D721Med (cell line): ENCODE results near the gene HTR3D.

Experiments used
- DNase-seq: peaks from one replicate; pipeline ENCODE4 v3.0.0; 2011; ENCODE audit warnings: low spot score; ENCODE audit not compliant: insufficient read length
- FAIRE-seq: peaks from 2 replicates; lab custom pipeline; 2011; peaks lifted over from hg19 to GRCh38; lab: Jason Lieb, UNC
- TF ChIP-seq, protein P1 (sequence below): IDR thresholded peaks from 2 replicates; pipeline ENCODE4 v1.5.1; 2012; ENCODE audit warnings: mild to moderate bottlenecking, control low read depth; ENCODE audit not compliant: insufficient read depth; ENCODE audit errors: missing control alignments

Gene HTR3D

DNA sequence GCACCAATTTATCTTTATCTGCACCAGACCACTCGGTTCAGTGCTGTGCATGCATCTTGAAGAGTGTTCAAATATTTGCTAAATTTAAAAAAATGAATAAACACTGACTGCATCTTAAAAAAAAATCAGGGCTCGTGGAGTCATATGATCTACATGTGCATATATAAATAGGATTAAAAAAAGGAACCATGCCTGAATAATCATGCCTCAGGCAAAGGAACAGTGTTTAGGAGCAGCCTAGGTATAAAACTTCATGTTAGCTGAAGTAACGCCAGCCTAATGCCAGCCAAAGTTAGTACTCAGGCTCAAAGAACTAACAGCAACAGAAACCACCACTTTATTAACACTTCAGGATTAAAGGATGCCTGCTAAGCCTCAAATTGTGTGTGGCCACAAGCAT, 23.4 kb upstream of the HTR3D start:
- DNase-seq (no peak), FAIRE-seq (no peak)
- TF ChIP-seq, protein P1, sequence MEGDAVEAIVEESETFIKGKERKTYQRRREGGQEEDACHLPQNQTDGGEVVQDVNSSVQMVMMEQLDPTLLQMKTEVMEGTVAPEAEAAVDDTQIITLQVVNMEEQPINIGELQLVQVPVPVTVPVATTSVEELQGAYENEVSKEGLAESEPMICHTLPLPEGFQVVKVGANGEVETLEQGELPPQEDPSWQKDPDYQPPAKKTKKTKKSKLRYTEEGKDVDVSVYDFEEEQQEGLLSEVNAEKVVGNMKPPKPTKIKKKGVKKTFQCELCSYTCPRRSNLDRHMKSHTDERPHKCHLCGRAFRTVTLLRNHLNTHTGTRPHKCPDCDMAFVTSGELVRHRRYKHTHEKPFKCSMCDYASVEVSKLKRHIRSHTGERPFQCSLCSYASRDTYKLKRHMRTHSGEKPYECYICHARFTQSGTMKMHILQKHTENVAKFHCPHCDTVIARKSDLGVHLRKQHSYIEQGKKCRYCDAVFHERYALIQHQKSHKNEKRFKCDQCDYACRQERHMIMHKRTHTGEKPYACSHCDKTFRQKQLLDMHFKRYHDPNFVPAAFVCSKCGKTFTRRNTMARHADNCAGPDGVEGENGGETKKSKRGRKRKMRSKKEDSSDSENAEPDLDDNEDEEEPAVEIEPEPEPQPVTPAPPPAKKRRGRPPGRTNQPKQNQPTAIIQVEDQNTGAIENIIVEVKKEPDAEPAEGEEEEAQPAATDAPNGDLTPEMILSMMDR = no peak

DNA sequence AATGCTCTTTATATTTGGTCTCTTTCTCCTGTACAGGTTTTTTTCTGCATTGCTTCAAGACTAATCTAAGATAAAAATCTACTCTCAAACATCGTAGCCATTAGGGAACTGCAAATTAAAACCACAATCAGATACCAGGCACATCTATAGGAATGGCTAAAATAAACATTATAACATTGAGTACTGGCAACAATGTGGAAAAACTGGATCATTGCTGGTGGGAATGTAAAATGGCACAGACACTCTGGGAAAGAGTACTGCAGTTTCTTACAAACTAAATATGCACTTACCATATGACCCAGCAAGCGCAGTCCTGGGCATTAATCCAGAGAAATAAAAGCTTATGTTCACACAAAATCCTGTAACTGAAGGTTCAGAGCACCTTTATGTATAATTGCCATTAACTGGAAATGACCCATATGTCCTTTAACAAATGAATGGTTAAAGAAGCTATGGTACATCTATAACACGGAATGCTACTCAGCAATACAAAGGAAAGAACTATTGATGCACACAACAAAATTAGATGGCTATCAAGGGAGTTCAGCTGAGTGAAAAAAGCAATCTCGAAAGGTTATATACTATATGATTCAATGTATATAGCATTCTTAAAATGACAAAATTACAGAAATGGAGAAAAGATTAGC, 20.2 kb upstream of the HTR3D start:
- TF ChIP-seq, protein P1 = no peak
- DNase-seq (no peak), FAIRE-seq (no peak)

DNA sequence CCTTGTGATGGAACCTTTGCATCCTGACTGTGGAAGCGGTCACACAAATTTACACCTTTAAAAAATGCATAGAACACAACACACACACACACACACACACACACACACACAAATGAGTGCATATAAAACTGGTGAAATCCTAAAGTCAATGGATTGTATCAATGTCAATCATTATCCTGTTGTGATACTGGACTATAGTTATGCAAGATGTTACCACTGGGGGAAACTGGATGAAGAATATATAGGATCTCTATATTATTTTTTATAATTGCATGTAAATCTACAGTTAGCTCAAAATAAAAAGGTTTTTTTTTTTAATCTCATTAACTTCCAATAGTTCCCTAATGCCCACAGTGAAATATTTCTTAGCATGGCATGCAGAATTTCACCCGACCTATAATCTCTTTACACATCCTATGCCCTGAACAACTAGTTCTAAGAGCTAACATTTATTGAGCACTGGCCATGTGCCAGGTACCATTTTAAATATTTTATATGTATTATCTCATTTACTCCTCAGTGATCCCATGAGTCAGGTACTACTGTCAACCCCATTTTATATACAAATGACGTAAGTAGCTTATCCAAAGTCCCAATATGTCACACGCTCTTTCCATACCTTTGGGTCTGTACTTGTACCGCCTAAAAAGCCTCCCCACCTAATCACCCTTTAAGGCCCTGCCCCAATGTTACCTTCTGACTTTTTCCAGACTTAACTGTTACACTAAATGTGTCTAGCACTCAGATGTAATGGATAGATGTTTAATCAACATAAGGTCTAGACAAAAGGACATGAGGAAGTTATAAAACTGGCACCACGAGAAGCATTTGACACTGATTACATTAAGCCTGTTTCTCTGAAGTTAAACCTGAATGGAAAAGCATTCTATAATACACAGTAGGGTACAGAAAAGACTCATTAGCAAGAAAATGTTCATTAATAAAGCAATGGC, 19.3 kb upstream of the HTR3D start:
- no peak for FAIRE-seq
- TF ChIP-seq, protein P1 = no peak

DNA sequence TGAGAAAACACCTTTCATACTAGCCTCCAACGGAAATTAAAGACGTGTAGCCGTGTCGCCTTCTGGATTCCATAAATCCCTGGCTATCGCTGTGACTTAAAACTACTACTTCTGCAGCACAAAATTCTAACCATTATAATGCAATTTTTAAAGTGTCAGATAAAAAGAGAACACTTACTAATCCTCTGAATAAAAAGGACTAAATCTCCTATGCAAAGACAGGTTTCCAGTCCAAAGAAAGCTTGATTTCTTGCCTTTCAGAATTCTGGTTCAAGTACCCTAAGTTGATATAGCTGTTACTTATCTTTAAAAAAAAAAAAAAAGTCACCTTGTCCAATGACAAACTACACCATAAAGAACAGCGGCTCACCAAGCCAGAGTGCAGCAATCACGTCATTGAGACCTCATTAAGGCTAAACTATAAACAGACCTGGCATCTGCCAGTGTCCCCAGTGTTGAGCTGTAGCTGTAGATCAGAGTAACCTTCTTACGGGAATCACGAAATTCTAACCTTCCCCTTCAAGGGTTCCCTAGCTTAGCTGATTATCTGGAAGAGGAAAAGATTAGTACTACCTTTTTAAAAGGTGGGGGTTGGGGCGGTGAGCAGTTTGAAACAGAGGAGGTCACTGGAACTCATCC, 16.0 kb upstream of the HTR3D start:
- no peak for FAIRE-seq
- TF ChIP-seq, protein P1 = no peak
- no peak for DNase-seq

More for the DNA sequence above, 19.3 kb upstream of the HTR3D start:
- DNase-seq = no peak

DNA sequence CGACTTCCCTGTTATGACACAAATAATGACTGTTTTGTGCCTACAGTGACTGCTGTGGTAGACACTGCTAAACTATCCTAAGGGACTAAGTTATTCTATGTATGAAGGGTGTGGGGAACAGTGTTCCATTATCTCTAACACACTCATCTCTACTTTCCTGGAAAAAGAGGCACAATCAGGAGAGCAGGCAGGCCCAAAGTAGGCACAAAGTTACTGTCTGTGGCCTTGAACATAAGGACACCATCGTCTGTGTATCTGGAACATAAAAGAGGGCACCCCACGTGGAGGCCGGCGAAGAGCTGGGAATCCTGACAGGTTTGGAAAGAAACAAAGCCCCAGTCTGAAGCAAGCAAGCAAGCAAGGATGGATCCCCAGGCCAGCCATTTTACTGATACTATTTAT, 15.4 kb upstream of the HTR3D start:
- DNase-seq (no peak), FAIRE-seq (no peak)
- TF ChIP-seq, protein P1 = no peak

DNA sequence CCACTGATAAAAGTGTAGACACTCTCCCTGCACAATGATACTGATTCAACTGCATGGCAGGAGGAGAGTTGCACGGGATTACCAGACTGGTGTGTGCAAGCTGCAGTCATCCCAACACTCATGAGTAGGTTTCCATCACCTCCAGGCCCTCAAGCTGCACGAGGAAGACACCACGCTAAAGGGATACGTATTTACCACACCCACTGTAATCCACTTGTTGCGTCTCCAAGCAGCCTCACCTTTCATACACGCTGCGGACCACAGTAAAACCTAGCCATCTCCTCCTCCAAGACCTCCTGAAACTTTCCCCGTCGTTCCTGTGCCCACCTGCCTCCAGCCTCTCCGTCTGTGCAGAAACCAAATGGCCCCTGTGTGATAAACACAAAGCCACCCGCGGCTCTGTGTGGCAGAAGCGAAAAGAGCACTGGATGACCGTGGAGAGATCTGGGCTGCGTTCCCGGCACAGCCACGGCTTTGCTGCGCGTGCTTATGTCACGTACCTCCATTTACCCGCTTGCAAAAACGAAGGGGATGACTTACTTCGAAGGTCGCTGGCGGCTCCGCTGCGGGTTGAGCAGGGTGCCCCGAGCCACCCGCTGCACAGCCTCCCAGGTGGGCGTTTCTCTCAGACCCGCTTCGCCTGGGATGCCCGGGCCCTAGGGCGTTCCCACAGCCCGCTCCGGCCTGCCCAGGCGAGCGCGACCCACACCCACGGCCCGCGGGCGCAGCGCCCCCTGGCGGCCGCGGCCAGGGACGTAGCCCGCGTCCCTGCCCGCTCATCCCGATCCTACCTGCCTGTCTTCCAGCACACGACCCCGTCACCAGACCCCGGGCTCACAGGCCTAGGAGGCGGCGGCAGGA, 14.5 kb upstream of the HTR3D start:
- no peak for FAIRE-seq
- TF ChIP-seq, protein P1 = peak; percentile 70
- peak; percentile 39 for DNase-seq
